Liver (tissue), 9 donors: Measurements from ENCODE around the gene ERBB4. TPM values are rescaled to one million over a fixed set of nuclear protein-coding genes. Genes with fewer than 3 reads are reported as not detected.

Experiments used
- DNase-seq: peaks from one replicate; pipeline ENCODE4 v3.0.0-alpha.2; 2017; ENCODE audit warnings: low spot score
- H3K27ac ChIP-seq, 2 donors: one replicate each; pipeline ENCODE4 v1.7.0; 2013; ENCODE audit warnings: inconsistent platforms in 2 of 2, low read length in 2 of 2, control low read depth in 1 of 2, low read depth in 1 of 2, mild to moderate bottlenecking in 1 of 2
- H3K27me3 ChIP-seq, 4 donors: one replicate each; pipeline versions ENCODE4 v1.6.1 to v1.7.0; 2013; ENCODE audit warnings: low read length in 3 of 4, inconsistent platforms in 1 of 4, mild to moderate bottlenecking in 1 of 4, moderate library complexity in 1 of 4; ENCODE audit not compliant: control insufficient read depth in 4 of 4, insufficient read depth in 4 of 4
- H3K36me3 ChIP-seq, 4 donors: one replicate each; pipeline versions ENCODE4 v1.6.1 to v1.7.0; 2013; ENCODE audit warnings: low read length in 3 of 4, mild to moderate bottlenecking in 3 of 4, low read depth in 1 of 4, moderate library complexity in 1 of 4; ENCODE audit not compliant: control insufficient read depth in 4 of 4, insufficient read depth in 3 of 4
- H3K4me1 ChIP-seq, 4 donors: one replicate each; pipeline versions ENCODE4 v1.6.1 to v1.7.0; 2013; ENCODE audit warnings: low read length in 3 of 4, mild to moderate bottlenecking in 3 of 4, moderate library complexity in 1 of 4; ENCODE audit not compliant: control insufficient read depth in 4 of 4, insufficient read depth in 4 of 4
- H3K4me3 ChIP-seq, 3 donors: one replicate each; pipeline versions ENCODE4 v1.6.1 to v1.7.0; 2013; ENCODE audit warnings: low read length in 3 of 3, control low read depth in 1 of 3, low read depth in 1 of 3, mild to moderate bottlenecking in 1 of 3
- H3K9ac ChIP-seq, 2 donors: one replicate each; pipeline ENCODE4 v1.7.0; 2013; ENCODE audit warnings: low read length in 2 of 2, mild to moderate bottlenecking in 2 of 2, moderate library complexity in 2 of 2, control low read depth in 1 of 2, low read depth in 1 of 2
- H3K9me3 ChIP-seq, 4 donors: one replicate each; pipeline versions ENCODE4 v1.6.1 to v1.7.0; 2013; ENCODE audit warnings: low read length in 3 of 4; ENCODE audit not compliant: control insufficient read depth in 4 of 4
- EGR1 ChIP-seq, 2 donors: IDR thresholded peaks; 2 replicates each; pipeline ENCODE4 v1.6.1; 2016 to 2018; ENCODE audit warnings: antibody characterized with exemption in 2 of 2, low read depth in 2 of 2
- FOXA1 ChIP-seq: IDR thresholded peaks from 2 replicates; pipeline ENCODE4 v1.6.1; 2016; ENCODE audit warnings: antibody characterized with exemption
- FOXA2 ChIP-seq: IDR thresholded peaks from 2 replicates; pipeline ENCODE4 v1.6.1; 2016; ENCODE audit warnings: antibody characterized with exemption
- HNF4G ChIP-seq: IDR thresholded peaks from 2 replicates; pipeline ENCODE4 v1.6.1; 2016; ENCODE audit warnings: antibody characterized with exemption
- JUND ChIP-seq, 2 donors: IDR thresholded peaks; 2 replicates each; pipeline ENCODE4 v1.6.1; 2016; ENCODE audit warnings: antibody characterized with exemption in 2 of 2
- NR2F2 ChIP-seq: IDR thresholded peaks from 2 replicates; pipeline ENCODE4 v1.6.1; 2016; ENCODE audit warnings: antibody characterized with exemption
- RAD21 ChIP-seq, 2 donors: IDR thresholded peaks; 2 replicates each; pipeline ENCODE4 v1.6.1; 2016; ENCODE audit warnings: antibody characterized with exemption in 2 of 2, mild to moderate bottlenecking in 2 of 2
- RXRA ChIP-seq, 2 donors: IDR thresholded peaks; 2 replicates each; pipeline ENCODE4 v1.6.1; 2017 to 2018; ENCODE audit warnings: antibody characterized with exemption in 2 of 2, mild to moderate bottlenecking in 1 of 2
- TAF1 ChIP-seq: conservative IDR thresholded peaks from 2 replicates; pipeline ENCODE4 v1.6.1; 2016; ENCODE audit warnings: antibody characterized with exemption, mild to moderate bottlenecking
- YY1 ChIP-seq: IDR thresholded peaks from 2 replicates; pipeline ENCODE4 v1.6.1; 2016; ENCODE audit warnings: antibody characterized with exemption, mild to moderate bottlenecking
- WGBS: extraction: QIAGEN DNeasy Blood & Tissue Kit; methylation state at CpG from one replicate; pipeline ENCODE4 v1.1.7; 2013; 5-methylcytosine and 5-hydroxymethylcytosine counted together
- polyA plus RNA-seq, 2 donors: library from polyadenylated mRNA; stranded (reverse) in 1 of 2; unstranded in 1 of 2; fragments of 200-250 nt in 1 of 2; fragments of >200 nt in 1 of 2; fragmentation: Nextera tagmentation in 1 of 2; extraction: Ambion mirVana in 1 of 2; gene quantifications; one replicate each; pipeline versions ENCODE4 v1.2.1 to v1.2.3, GENCODE V29; 2013 to 2015
- total RNA-seq, 2 donors: library from RNA; depleted of rRNA; stranded (reverse); fragments of >200 nt; gene quantifications; one replicate each; pipeline ENCODE4 v1.2.3, GENCODE V29; 2014
- TF ChIP-seq, protein P1 (sequence below): IDR thresholded peaks from 2 replicates; pipeline ENCODE4 v1.6.1; 2016; ENCODE audit warnings: antibody characterized with exemption
- TF ChIP-seq, protein P2 (sequence below): IDR thresholded peaks from 2 replicates; pipeline ENCODE4 v1.6.1; 2016; ENCODE audit warnings: antibody characterized with exemption
- TF ChIP-seq, protein P3 (sequence below): fragments of 150-350 bp; IDR thresholded peaks from 2 replicates; pipeline ENCODE4 v1.5.1; 2017; ENCODE audit warnings: improper control_type of control experiment, low read depth, low read length; ENCODE audit not compliant: missing input control
- TF ChIP-seq, protein P4 (sequence below): IDR thresholded peaks from 2 replicates; pipeline ENCODE4 v1.6.1; 2016; ENCODE audit warnings: antibody characterized with exemption
- donor health status: healthy.
- donor health status: healthy.
- donor health status: healthy.
- donor health status: healthy.
- donor health status: healthy.

Gene ERBB4
- total and polyA plus RNA-seq, 4 donors = 0.03 to 0.42 TPM; not detected in 2

DNA sequence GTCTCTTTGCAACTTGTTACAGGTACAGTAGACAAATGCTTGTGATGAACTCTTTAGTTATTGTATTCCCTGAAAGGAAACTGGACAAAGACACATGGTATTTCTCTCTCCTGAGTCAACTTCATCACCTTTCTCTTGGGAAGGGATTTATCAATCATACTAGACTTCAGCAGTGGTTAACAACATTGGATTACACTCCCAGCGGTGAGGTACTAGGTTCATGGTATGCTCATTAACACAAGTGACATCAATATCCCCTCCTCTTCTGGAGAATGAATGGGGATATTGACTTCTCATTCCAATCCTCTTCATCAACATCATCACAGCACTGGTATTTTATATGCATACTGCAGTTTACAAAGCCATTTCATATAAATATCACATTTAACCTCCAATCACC, 574.6 kb downstream of the ERBB4 start:
- Histone ChIP-seq H3K4me1 (no peaks in the 10 kb centered on the region), H3K27ac (no peak overlapping the region), H3K9me3 (no peaks in the 10 kb centered on the region), H3K4me3 (no peak overlapping the region), H3K27me3 (no peaks in the 10 kb centered on the region), H3K36me3 (no peaks in the 10 kb centered on the region), H3K9ac (no peak overlapping the region)
- no peak for DNase-seq
- TF ChIP-seq FOXA1 = no peak
- TF ChIP-seq, protein P1, sequence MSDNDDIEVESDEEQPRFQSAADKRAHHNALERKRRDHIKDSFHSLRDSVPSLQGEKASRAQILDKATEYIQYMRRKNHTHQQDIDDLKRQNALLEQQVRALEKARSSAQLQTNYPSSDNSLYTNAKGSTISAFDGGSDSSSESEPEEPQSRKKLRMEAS = no peak
- TF ChIP-seq, protein P2, sequence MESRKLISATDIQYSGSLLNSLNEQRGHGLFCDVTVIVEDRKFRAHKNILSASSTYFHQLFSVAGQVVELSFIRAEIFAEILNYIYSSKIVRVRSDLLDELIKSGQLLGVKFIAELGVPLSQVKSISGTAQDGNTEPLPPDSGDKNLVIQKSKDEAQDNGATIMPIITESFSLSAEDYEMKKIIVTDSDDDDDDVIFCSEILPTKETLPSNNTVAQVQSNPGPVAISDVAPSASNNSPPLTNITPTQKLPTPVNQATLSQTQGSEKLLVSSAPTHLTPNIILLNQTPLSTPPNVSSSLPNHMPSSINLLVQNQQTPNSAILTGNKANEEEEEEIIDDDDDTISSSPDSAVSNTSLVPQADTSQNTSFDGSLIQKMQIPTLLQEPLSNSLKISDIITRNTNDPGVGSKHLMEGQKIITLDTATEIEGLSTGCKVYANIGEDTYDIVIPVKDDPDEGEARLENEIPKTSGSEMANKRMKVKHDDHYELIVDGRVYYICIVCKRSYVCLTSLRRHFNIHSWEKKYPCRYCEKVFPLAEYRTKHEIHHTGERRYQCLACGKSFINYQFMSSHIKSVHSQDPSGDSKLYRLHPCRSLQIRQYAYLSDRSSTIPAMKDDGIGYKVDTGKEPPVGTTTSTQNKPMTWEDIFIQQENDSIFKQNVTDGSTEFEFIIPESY = no peak
- no peak for TF ChIP-seq TAF1
- TF ChIP-seq, protein P3, sequence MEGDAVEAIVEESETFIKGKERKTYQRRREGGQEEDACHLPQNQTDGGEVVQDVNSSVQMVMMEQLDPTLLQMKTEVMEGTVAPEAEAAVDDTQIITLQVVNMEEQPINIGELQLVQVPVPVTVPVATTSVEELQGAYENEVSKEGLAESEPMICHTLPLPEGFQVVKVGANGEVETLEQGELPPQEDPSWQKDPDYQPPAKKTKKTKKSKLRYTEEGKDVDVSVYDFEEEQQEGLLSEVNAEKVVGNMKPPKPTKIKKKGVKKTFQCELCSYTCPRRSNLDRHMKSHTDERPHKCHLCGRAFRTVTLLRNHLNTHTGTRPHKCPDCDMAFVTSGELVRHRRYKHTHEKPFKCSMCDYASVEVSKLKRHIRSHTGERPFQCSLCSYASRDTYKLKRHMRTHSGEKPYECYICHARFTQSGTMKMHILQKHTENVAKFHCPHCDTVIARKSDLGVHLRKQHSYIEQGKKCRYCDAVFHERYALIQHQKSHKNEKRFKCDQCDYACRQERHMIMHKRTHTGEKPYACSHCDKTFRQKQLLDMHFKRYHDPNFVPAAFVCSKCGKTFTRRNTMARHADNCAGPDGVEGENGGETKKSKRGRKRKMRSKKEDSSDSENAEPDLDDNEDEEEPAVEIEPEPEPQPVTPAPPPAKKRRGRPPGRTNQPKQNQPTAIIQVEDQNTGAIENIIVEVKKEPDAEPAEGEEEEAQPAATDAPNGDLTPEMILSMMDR = no peak
- TF ChIP-seq RAD21 (IDR thresholded peaks at IDR 0.05) = no peak
- TF ChIP-seq YY1 = no peak
- no peak for TF ChIP-seq RXRA (IDR thresholded peaks at IDR 0.05)
- 83% methylated on average over 1 of the region's 1 CpG for WGBS

DNA sequence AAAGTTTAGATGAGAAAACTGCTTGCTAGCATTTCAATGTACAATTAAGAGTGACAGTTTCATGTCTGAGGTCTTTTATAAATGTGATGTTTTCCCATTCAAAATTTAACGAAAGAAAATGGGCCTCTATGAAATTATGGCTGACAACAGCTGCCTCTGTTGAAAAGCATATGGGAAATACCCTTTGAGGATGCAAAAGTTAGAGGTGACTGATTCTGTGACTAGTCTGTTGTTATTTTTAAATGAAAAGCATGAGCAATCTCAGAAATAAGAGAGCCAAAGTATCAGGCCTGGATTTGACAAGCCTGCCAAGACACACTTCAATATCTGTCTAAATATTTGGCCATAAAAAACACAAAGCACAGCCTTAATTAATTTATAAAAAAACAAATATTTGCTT, 580.8 kb downstream of the ERBB4 start:
- Histone ChIP-seq H3K9ac (no peak overlapping the region), H3K4me3 (no peak overlapping the region), H3K9me3 (no peaks in the 10 kb centered on the region), H3K27ac (no peak overlapping the region), H3K36me3 (no peaks in the 10 kb centered on the region), H3K4me1 (no peaks in the 10 kb centered on the region), H3K27me3 (no peaks in the 10 kb centered on the region)
- WGBS = 72% methylated on average over 1 of the region's 1 CpG
- DNase-seq = no peak
- no peak for TF ChIP-seq YY1
- TF ChIP-seq HNF4G = no peak
- TF ChIP-seq, protein P2 = no peak
- no peak for TF ChIP-seq FOXA2
- no peak for TF ChIP-seq NR2F2
- TF ChIP-seq, protein P4, sequence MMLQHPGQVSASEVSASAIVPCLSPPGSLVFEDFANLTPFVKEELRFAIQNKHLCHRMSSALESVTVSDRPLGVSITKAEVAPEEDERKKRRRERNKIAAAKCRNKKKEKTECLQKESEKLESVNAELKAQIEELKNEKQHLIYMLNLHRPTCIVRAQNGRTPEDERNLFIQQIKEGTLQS = no peak
- TF ChIP-seq TAF1 = no peak
- no peak for TF ChIP-seq RAD21 (IDR thresholded peaks at IDR 0.05)

DNA sequence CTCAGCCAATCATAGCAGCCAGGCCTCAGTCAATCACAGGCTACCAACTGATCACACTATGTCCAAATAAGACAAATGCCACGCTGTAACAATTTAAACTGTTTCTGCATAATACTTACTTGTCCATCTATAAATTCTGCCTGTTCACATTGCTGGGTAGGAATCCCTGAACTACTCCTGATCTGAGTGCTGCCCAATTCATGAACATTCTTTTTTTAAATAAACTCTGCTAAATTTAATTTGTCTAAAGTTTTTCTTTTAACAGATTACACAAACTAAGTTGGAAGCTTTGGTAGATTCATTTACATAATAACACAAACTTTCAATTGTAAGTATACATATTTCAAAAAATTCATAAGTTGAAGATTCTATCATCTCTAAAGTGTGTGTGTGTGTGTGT, 583.0 kb downstream of the ERBB4 start:
- TF ChIP-seq JUND (IDR thresholded peaks at IDR 0.05) (no peak), EGR1 (IDR thresholded peaks at IDR 0.05; ENCODE audit: low read depth in 2 of 2) (no peak), FOXA1 (no peak), HNF4G (no peak), TAF1 (no peak), YY1 (no peak), FOXA2 (no peak)
- TF ChIP-seq, protein P3 = no peak
- TF ChIP-seq, protein P2 = no peak
- WGBS = 74% methylated on average over 1 of the region's 1 CpG
- no peaks in the 10 kb centered on the region for H3K36me3 ChIP-seq
- H3K27me3 ChIP-seq = no peaks in the 10 kb centered on the region
- H3K9me3 ChIP-seq = no peaks in the 10 kb centered on the region
- no peak for DNase-seq
- H3K4me3 ChIP-seq = no peak overlapping the region
- H3K4me1 ChIP-seq = no peaks in the 10 kb centered on the region
- no peak overlapping the region for H3K9ac ChIP-seq
- H3K27ac ChIP-seq = no peak overlapping the region
